NCI-H510A (cell line): Measurements from ENCODE around the gene AMOT.
"Not testable (repeated sequence)": the region's sequence is repeated elsewhere in the genome, so short reads cannot be mapped to it uniquely, and the experiment has no call there.

Source experiments
- DNase-seq: peaks from one replicate; lab custom pipeline; 2025; lab: John Stamatoyannopoulos, UW

AMOT gene

DNA sequence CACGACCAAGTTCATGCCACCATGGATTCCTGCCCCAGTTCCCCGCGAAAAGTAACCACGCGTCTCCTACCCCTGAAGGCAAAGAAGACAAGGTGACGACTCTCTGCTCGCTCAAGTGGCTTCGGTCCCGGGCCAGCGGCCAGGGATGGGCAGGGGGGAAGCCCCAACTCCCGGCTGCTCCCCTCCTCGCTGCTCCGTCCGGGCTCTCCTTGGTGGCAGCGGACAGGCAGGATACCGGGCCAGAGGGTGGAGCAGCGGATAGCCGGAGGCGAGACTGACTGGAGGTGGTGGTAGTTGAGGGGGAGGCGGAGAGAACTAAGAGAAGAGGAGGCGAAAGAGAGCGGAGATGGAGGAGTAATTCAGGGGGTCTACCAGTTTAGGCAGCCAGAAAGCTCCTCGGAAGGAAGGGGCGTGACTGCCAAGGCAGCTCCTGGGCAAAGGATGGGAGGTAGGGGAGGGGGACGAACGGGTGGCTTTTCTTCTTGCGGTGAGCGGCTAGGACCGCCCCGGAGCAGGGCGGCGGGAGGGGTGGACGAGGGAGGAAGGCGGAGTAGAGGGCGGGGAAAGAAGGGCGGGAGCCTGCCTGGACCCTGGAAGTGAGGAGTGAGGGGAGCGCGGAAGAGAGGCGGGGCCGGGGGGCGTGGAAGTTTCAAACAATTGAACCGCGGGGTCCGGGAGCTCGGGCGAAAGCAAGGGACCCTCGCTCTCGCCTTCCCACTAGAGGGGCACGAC lies at the start of gene AMOT:
AMOT (minus strand) TSS at position 450 of the 732 bp plus-strand sequence. CDS start 17,705 bp downstream, outside the sequence.
- peak; percentile 66 for DNase-seq

- no peak for DNase-seq
Observed at GRCh38 chrX:112889400-112889799, 48.8 kb upstream of the AMOT start.

DNA sequence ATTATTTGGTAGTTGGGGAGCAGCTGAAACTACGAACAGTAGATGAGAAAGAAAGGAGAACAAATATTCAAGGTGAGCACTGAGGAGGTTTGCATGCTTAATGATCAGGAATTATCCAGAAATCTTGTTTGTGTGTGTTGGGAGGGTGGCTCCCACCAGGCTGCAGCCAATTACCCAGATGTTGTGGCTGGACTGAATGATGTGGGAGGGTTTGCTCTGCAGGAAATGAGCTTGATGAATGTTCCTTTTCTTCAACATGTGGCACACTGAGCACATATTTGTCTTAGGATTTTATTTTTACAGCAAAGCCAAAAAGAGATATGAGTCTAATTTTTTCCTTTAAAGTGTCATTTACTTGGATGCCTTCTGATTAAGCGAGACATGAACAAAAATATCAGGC lies 48.3 kb upstream of the AMOT start:
- no peak for DNase-seq

DNA sequence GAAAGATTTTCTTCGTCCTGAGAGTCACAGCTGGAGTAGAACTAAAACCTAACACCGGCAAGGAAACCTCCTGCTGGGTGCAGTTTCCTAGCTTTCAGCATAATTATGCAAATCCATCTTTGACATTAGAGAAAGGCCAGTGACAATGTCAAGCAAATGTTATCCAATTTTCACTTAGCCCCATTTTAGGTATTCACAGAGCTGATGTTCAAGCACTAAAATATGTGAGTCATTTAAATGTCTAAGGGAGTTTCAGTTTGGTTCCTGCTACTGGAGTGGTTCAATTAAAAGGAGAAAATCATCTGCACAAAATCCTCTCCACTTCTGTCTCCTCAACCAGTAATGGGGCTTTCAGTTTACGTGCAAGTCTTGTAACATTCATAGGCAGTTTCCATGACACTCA lies 37.1 kb upstream of the AMOT start:
- DNase-seq = no peak

GRCh38 chrX:112874614-112875013 lies 34.0 kb upstream of the AMOT start:
- DNase-seq = no peak

GRCh38 chrX:112874175-112874574 lies 33.5 kb upstream of the AMOT start:
- DNase-seq = no peak

DNA sequence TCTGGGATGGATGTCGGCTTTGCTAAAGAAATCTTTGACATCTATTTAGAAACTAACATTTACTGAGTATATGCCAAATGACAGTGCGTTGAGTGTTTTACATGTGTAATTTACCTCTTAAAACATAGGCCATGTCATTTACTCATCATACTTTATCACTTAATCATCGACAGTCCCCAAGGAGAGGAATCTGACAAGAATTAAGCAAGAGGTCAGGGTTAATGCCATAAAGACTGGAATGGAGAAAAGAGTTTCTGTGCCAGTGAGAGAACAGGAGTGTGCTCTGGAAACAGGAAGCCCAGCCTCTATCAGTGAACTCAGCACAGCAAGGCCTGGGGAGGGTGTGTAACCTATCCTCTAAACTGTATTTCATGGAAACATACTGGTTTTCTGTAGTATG lies 28.0 kb upstream of the AMOT start:
- DNase-seq = no peak

GRCh38 chrX:112867570-112867969 lies 26.9 kb upstream of the AMOT start:
- DNase-seq = no peak

DNA sequence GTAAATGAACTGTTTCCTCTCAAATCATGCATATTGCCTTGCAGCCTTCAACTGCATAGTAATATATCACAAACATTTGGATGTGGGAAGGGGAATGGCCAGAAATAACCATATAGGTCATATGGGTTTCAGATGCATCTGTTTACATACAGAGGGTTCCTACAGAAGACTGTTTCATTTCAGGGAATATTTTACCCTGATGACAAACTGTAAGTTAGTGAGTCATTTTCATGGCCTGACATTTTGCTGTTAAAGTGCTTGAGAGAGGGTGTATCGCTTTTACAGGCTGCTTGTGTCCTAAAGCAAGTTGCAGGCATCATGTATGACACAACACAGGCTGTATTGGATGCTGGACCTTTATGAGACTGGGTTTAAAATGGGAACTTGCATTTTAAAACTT lies 25.5 kb upstream of the AMOT start:
- no peak for DNase-seq

DNA sequence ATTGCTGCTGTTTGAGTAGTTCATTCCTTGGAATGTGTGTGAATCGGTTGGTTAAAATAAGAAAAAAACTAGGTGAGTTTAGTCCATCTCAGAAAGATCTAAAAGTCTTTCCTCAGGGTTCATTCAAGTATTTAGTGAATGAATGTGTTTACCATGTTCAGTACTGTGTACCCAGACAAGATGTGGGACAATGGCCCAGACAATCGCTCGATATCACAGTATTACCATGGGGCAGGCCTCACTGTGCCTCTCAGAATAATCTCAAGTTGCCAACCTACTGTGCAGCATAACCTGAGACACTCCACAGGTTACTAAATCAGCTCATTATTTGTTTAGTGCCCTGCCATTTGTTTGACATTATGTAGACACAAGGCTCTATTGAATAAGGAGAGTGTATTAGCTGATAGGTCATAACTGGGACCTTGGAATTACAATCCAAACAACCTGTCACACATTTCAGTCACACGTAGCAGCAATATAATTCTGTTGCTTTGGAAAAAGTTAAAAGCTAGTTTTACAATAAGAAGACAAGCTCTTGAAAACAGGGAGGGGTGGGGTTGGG lies 24.9 kb upstream of the AMOT start:
- DNase-seq = peak; percentile 11

DNA sequence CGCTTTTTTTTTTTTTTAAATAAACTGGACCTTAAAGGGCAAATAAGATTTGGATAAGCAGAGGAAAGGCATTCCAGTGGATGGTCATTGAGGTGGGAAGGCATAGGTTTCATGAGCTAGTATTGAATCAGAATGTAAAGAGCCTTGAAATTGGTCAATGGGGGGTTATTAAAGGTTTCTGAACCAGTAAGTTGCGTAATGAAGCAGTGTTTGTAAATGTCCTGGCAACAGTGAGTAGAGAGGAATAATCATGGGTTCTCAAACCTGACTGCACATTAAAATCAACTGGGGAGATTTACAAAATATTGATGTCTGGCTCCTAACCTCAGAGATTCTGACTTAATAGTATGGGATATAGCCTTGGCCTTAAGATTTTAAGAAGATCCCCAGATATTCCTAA lies 23.2 kb upstream of the AMOT start:
- no peak for DNase-seq

- no peak for DNase-seq
Observed at GRCh38 chrX:112857478-112857878, 16.8 kb upstream of the AMOT start.

- DNase-seq = not testable (repeated sequence)
Observed at GRCh38 chrX:112854901-112855300, 14.3 kb upstream of the AMOT start.

GRCh38 chrX:112852851-112853250 lies 12.2 kb upstream of the AMOT start:
- no peak for DNase-seq

- no peak for DNase-seq
Observed at GRCh38 chrX:112851806-112852205, 11.2 kb upstream of the AMOT start.

DNA sequence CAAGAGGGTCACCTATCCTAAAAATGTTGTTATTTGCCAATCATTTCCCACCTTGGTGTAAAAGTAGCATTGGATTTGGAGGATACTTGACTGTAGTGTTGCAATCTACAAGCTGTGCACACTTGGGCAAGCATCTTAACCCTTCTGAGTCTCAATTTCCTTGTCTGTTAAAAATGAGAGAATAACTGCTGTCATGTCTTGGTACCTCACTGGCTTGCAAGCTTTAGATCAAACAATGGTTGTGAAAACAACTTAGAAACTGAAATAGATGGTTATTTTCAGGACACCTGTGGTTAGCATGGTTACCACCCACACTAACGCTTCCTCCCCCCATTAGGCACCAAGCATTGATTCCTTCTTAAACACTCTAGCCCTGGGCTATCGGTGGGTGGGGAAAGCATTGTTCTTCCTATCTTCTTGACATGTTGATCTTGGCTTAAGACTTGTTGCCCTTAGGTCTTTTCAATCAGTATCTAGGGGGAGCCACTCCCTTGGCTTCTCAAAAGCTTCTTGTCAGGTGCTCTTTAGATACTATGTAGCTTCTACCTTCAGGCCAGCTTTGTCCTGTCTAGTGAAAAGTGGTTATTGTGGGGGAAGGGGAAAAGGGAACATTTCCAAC lies 10.6 kb upstream of the AMOT start:
- DNase-seq = no peak

DNA sequence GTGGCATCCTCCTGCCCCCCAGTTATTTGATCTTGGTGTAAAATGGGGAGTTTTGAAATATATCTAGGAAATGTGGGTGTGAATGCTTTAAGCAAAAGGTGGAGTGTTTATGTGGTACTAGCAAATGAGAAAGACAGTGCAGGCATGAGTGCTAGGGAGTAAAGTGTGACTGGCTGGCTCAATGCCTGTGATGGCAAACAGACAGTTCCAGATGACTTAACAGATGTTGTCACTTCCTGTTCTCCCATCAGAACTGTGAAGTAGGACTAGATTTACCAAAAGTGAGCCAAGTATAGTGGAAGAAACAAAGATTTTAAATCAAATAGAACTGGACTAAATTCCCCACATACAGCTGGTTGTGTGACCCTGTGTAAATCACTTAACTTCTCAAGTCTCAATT lies 8.4 kb upstream of the AMOT start:
- no peak for DNase-seq

DNA sequence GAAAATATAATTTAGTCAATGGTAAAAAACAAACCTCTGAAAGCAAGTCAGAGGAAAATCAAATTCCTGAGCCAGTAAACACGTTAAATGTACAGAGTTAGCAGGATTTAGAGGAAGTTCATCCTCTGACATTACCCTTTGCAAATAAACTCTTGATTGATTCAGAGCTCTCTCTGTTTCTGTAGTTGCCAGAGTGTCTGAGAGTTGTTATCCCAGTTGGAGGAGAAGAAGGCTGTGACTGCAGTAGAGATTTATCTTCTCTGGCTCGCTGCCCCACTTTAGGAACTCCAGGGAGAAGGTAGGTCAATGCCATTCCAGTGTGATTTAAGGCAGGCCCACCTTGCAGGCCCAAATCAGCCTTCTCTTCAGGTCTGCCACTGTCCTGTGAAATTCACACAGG lies 6.2 kb upstream of the AMOT start:
- DNase-seq = no peak

- DNase-seq = no peak
Observed at GRCh38 chrX:112846187-112846586, 5.6 kb upstream of the AMOT start.

- no peak for DNase-seq
Observed at GRCh38 chrX:112844250-112844649, 3.6 kb upstream of the AMOT start.

- no peak for DNase-seq
Observed at GRCh38 chrX:112841820-112842157, 1.2 kb upstream of the AMOT start.

DNA sequence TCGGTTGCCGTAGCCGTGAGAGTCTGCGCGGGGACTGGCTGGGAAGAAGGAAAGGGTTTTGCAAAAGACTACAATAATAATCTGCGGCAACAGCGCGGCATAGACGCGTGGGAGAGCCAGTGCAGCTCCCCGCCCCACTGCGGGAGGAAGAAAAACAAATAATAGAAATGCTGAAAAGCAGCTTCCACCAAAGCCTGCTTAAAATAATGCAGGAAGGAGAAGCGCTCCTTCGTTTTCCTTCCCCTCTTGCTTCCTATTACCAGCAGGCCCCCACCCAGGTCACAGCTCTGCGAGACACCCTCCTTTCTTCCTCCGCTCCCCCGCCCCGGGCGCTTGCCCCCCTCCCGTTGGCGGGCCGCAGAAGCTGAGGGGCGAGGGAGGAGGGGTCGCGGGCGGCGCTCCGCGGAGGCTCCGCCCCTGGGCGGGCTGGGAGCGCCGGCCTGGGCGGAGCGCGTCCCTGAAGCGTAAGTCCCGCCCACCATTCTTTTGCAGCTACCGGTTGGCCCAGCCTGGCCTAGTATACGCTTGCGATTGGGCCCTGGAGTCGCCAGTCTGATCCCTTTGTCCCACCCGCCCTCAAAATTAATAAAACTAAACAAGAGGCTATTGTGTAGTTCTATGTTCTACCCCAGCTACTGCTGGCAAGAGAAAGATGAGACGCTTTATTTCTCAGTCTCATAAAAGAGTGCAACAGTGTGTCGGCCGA lies 636 bp upstream of the AMOT start:
- DNase-seq = peak; percentile 68

DNA sequence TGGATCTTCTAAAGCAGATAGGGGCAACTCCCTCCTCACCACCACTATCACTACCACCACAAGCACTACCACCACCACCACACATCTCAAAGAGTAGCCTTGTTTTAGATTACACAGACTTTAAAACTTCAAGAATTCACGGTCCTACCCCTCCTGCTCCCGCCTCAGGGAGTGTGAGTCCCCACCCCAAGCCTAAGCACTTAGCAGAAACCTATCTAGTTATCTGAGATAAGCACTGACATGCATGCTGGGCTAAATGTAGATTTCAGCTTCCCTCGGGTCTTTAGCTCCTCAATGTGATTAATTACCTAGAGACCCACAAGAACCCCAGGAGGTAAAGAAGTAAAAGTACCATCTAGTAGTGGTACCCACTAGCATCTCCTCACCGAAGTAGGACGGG lies 775 bp downstream of the AMOT start:
- no peak for DNase-seq
